ENCODE results near the gene FSIP1. TPM values are rescaled to one million over a fixed set of nuclear protein-coding genes. Genes with fewer than 3 reads are reported as not detected.

FSIP1 gene
- total and polyA plus RNA-seq, 8 donors = 0.38 to 2.7 (median 0.83) TPM

GRCh38 chr15:39744334-39745103 lies 38.1 kb downstream of the FSIP1 start:
- Histone ChIP-seq H3K9me3 (no peaks in the 10 kb centered on the region), H3K36me3 (no peaks in the 10 kb centered on the region), H3K27me3 (no peaks in the 10 kb centered on the region), H3K27ac (no peak overlapping the region), H3K4me3 (no peak overlapping the region), H3K4me1 (no peaks in the 10 kb centered on the region)
- intact Hi-C loops (cut with DNase I) = no loop called here
- no peak for TF ChIP-seq CTCF (IDR thresholded peaks at IDR 0.05)
- ATAC-seq (no peak), DNase-seq (no peak)

- intact Hi-C loops (cut with DNase I) = no loop called here
- ATAC-seq (no peak), DNase-seq (no peak)
- Histone ChIP-seq H3K27me3 (no peaks in the 10 kb centered on the region), H3K4me3 (no peak overlapping the region), H3K36me3 (no peaks in the 10 kb centered on the region), H3K27ac (no peak overlapping the region), H3K4me1 (no peaks in the 10 kb centered on the region), H3K9me3 (no peaks in the 10 kb centered on the region)
- TF ChIP-seq CTCF (IDR thresholded peaks at IDR 0.05) = no peak
Measured at GRCh38 chr15:39743611-39744010, 39.0 kb downstream of the FSIP1 start.

GRCh38 chr15:39741258-39741657 lies 41.4 kb downstream of the FSIP1 start:
- TF ChIP-seq CTCF (IDR thresholded peaks at IDR 0.05) = no peak
- ATAC-seq (no peak), DNase-seq (no peak)
- intact Hi-C loops (cut with DNase I) = no loop called here
- no peaks in the 10 kb centered on the region for H3K27me3 ChIP-seq
- no peaks in the 10 kb centered on the region for H3K9me3 ChIP-seq
- no peaks in the 10 kb centered on the region for H3K4me1 ChIP-seq
- no peak overlapping the region for H3K27ac ChIP-seq
- H3K4me3 ChIP-seq = no peak overlapping the region
- no peaks in the 10 kb centered on the region for H3K36me3 ChIP-seq

- H3K27ac ChIP-seq = no peak overlapping the region
- intact Hi-C loops (cut with DNase I) = no loop called here
- H3K9me3 ChIP-seq = no peaks in the 10 kb centered on the region
- no peak for ATAC-seq
- no peak for TF ChIP-seq CTCF (IDR thresholded peaks at IDR 0.05)
- DNase-seq = no peak
- no peaks in the 10 kb centered on the region for H3K4me1 ChIP-seq
- H3K27me3 ChIP-seq = no peaks in the 10 kb centered on the region
- no peaks in the 10 kb centered on the region for H3K36me3 ChIP-seq
- no peak overlapping the region for H3K4me3 ChIP-seq
Measured at GRCh38 chr15:39738998-39739397, 43.6 kb downstream of the FSIP1 start.

- intact Hi-C loops (cut with DNase I) = no loop called here
- Histone ChIP-seq H3K27me3 (no peaks in the 10 kb centered on the region), H3K4me3 (no peak overlapping the region), H3K9me3 (no peaks in the 10 kb centered on the region), H3K4me1 (no peaks in the 10 kb centered on the region), H3K36me3 (no peaks in the 10 kb centered on the region), H3K27ac (no peak overlapping the region)
- no peak for TF ChIP-seq CTCF (IDR thresholded peaks at IDR 0.05)
- ATAC-seq (no peak), DNase-seq (no peak)
Measured at GRCh38 chr15:39737196-39737550, 45.5 kb downstream of the FSIP1 start.

Measured in left lung (tissue), 10 donors.